ENCODE results near the gene ACO2.
"Not testable (repeated sequence)": the region's sequence is repeated elsewhere in the genome, so short reads cannot be mapped to it uniquely, and the experiment has no call there.

- TF ChIP-seq CTCF, POLR2A (IDR thresholded peaks at IDR 0.05): not testable (repeated sequence)
Measured at GRCh38 chr22:41558241-41558630, 89.3 kb downstream of the ACO2 start.

Data from esophagus squamous epithelium (tissue), 4 donors.